HG02610 (cell line): ENCODE data around the gene PHTF2.
"Not testable (repeated sequence)": the region's sequence is repeated elsewhere in the genome, so short reads cannot be mapped to it uniquely, and the experiment has no call there.

Experiments used
- ATAC-seq: cut with Tn5 transposase; IDR thresholded peaks from one replicate; pipeline ENCODE4 v1.9.1; 2021; ENCODE audit warnings: mild to moderate bottlenecking, moderate library complexity; ENCODE audit not compliant: unreplicated experiment

The PHTF2 gene

GRCh38 chr7:77827999-77828398 lies 29.4 kb downstream of the PHTF2 start:
- no peak for ATAC-seq

GRCh38 chr7:77830649-77831355 lies 32.2 kb downstream of the PHTF2 start:
- no peak for ATAC-seq

- ATAC-seq, result no peak
Measured at GRCh38 chr7:77831481-77831880, 32.9 kb downstream of the PHTF2 start.

- ATAC-seq, result no peak
Measured at GRCh38 chr7:77831953-77832352, 33.4 kb downstream of the PHTF2 start.

- no peak for ATAC-seq
Measured at GRCh38 chr7:77833136-77833535, 34.6 kb downstream of the PHTF2 start.

- ATAC-seq, result not testable (repeated sequence)
Measured at GRCh38 chr7:77836425-77836824, 37.9 kb downstream of the PHTF2 start.

GRCh38 chr7:77837275-77837674 lies 38.7 kb downstream of the PHTF2 start:
- no peak for ATAC-seq

- ATAC-seq, result no peak
Measured at GRCh38 chr7:77837966-77838365, 39.4 kb downstream of the PHTF2 start.

GRCh38 chr7:77838929-77839491 lies 40.4 kb downstream of the PHTF2 start:
- ATAC-seq, result no peak

- ATAC-seq, result no peak
Measured at GRCh38 chr7:77839919-77840318, 41.3 kb downstream of the PHTF2 start.

GRCh38 chr7:77843194-77843593 lies 44.6 kb downstream of the PHTF2 start:
- no peak for ATAC-seq

GRCh38 chr7:77846317-77847092 lies 47.9 kb downstream of the PHTF2 start:
- ATAC-seq, result no peak

- ATAC-seq, result no peak
Measured at GRCh38 chr7:77855371-77856083, 57.0 kb downstream of the PHTF2 start.

- ATAC-seq, result peak; percentile 67
Measured at GRCh38 chr7:77858278-77858677, 59.7 kb downstream of the PHTF2 start.

GRCh38 chr7:77859343-77859742 lies 60.8 kb downstream of the PHTF2 start:
- ATAC-seq, result no peak

GRCh38 chr7:77862691-77863090 lies 64.1 kb downstream of the PHTF2 start:
- no peak for ATAC-seq

GRCh38 chr7:77863860-77864259 lies 65.3 kb downstream of the PHTF2 start:
- no peak for ATAC-seq

- ATAC-seq, result no peak
Measured at GRCh38 chr7:77866370-77866769, 67.8 kb downstream of the PHTF2 start.

GRCh38 chr7:77866786-77867536 lies 68.4 kb downstream of the PHTF2 start:
- no peak for ATAC-seq

- ATAC-seq, result no peak
Measured at GRCh38 chr7:77867537-77867865, 68.9 kb downstream of the PHTF2 start.

- ATAC-seq, result not testable (repeated sequence)
Measured at GRCh38 chr7:77872256-77872655, 73.7 kb downstream of the PHTF2 start.
